ENCODE measurements around the gene PPP1R1C. TPM values are rescaled to one million over a fixed set of nuclear protein-coding genes. Genes with fewer than 3 reads are reported as not detected.

The PPP1R1C gene
- total and polyA plus RNA-seq, 7 donors: 0.83 to 3.5 (median 3.0) TPM; not detected in 4

GRCh38 chr2:181970160-181970794 lies 15.4 kb upstream of the PPP1R1C start:
- TF ChIP-seq EP300 (IDR thresholded peaks at IDR 0.05) (no peak), POLR2A (IDR thresholded peaks at IDR 0.05) (no peak), POLR2AphosphoS5 (IDR thresholded peaks at IDR 0.05) (no peak), CTCF (IDR thresholded peaks at IDR 0.05) (no peak)
- Histone ChIP-seq H3K4me3 (no peak overlapping the region), H3K36me3 (no peaks in the 10 kb centered on the region), H3K4me1 (no peaks in the 10 kb centered on the region), H3K27ac (no peak overlapping the region), H3K9me3 (peaks cover 0 to 4% (median 0%) of the 10 kb centered on the region in 4 donors), H3K27me3 (no peaks in the 10 kb centered on the region)
- WGBS, 2 donors: 54 to 76% methylated on average over 2 of the region's 2 CpGs
- no peak for DNase-seq
- intact Hi-C loops (cut with DNase I): no loop called here

- Histone ChIP-seq H3K4me3 (no peak overlapping the region), H3K4me1 (no peaks in the 10 kb centered on the region), H3K27ac (no peak overlapping the region), H3K27me3 (no peaks in the 10 kb centered on the region), H3K9me3 (peaks cover 0 to 2% (median 0%) of the 10 kb centered on the region in 4 donors), H3K36me3 (no peaks in the 10 kb centered on the region)
- intact Hi-C loops (cut with DNase I): no loop called here
- TF ChIP-seq POLR2AphosphoS5 (IDR thresholded peaks at IDR 0.05) (no peak), EP300 (IDR thresholded peaks at IDR 0.05) (no peak), POLR2A (IDR thresholded peaks at IDR 0.05) (no peak), CTCF (IDR thresholded peaks at IDR 0.05) (no peak)
- no peak for DNase-seq
- WGBS, 2 donors: 96% methylated on average over 3 of the region's 3 CpGs
Measured at GRCh38 chr2:181971032-181971431, 14.6 kb upstream of the PPP1R1C start.

- Histone ChIP-seq H3K27me3 (no peaks in the 10 kb centered on the region), H3K9me3 (no peaks in the 10 kb centered on the region), H3K36me3 (no peaks in the 10 kb centered on the region), H3K4me1 (no peaks in the 10 kb centered on the region), H3K27ac (no peak overlapping the region), H3K4me3 (no peak overlapping the region)
- TF ChIP-seq POLR2AphosphoS5 (IDR thresholded peaks at IDR 0.05): no peak
- no peak for TF ChIP-seq CTCF (IDR thresholded peaks at IDR 0.05)
- no peak for DNase-seq
- 85 to 89% methylated on average over 5 of the region's 5 CpGs for WGBS, 2 donors
- intact Hi-C loops (cut with DNase I): no loop called here
Measured at GRCh38 chr2:181972431-181973170, 13.1 kb upstream of the PPP1R1C start.

GRCh38 chr2:181973171-181973783 lies 12.4 kb upstream of the PPP1R1C start:
- intact Hi-C loops (cut with DNase I): no loop called here
- Histone ChIP-seq H3K36me3 (no peaks in the 10 kb centered on the region), H3K4me1 (no peaks in the 10 kb centered on the region), H3K4me3 (no peak overlapping the region), H3K27me3 (no peaks in the 10 kb centered on the region), H3K9me3 (no peaks in the 10 kb centered on the region), H3K27ac (no peak overlapping the region)
- WGBS, 2 donors: 62 to 72% methylated on average over 5 of the region's 5 CpGs
- no peak for TF ChIP-seq EP300 (IDR thresholded peaks at IDR 0.05)
- no peak for TF ChIP-seq POLR2A (IDR thresholded peaks at IDR 0.05)
- TF ChIP-seq POLR2AphosphoS5 (IDR thresholded peaks at IDR 0.05): no peak
- TF ChIP-seq CTCF (IDR thresholded peaks at IDR 0.05): no peak
- DNase-seq: no peak
